HFF-Myc (cell line): ENCODE measurements around the gene ZSWIM5.
"Not testable (repeated sequence)": the region's sequence is repeated elsewhere in the genome, so short reads cannot be mapped to it uniquely, and the experiment has no call there.

Experiments used
- DNase-seq: peaks from one replicate; pipeline ENCODE4 v3.0.0-alpha.2; 2011; ENCODE audit warnings: low read depth; ENCODE audit errors: extremely low read depth
- H3K4me3 ChIP-seq: replicated peaks from 2 replicates; pipeline ENCODE4 v1.5.1; 2011; ENCODE audit warnings: low read depth, mild to moderate bottlenecking, control low read depth, low read length
- CTCF ChIP-seq: IDR thresholded peaks from 2 replicates; pipeline ENCODE4 v1.5.1; 2012; ENCODE audit warnings: mild to moderate bottlenecking, low read depth, low read length, control low read depth; ENCODE audit errors: missing control alignments

The ZSWIM5 gene

GRCh38 chr1:44995467-44996238, 210.8 kb downstream of the ZSWIM5 start:
- TF ChIP-seq CTCF, result no peak

GRCh38 chr1:44994309-44994898, 212.0 kb downstream of the ZSWIM5 start:
- TF ChIP-seq CTCF, result no peak
- H3K4me3 ChIP-seq, result no peak overlapping the region
- DNase-seq, result no peak

More at GRCh38 chr1:44995467-44996238, 210.8 kb downstream of the ZSWIM5 start:
- no peak for DNase-seq
- H3K4me3 ChIP-seq, result no peak overlapping the region

- H3K4me3 ChIP-seq, result no peak overlapping the region
- no peak for TF ChIP-seq CTCF
- no peak for DNase-seq
These were observed 217.8 kb downstream of the ZSWIM5 start for GRCh38 chr1:44988531-44989156.

- no peak for TF ChIP-seq CTCF
- DNase-seq, result no peak
- H3K4me3 ChIP-seq, result peak overlapping the region; percentile 86
These were observed 220.6 kb downstream of the ZSWIM5 start for GRCh38 chr1:44985747-44986359.

- not testable (repeated sequence) for DNase-seq, H3K4me3 ChIP-seq
These were observed 229.0 kb downstream of the ZSWIM5 start for GRCh38 chr1:44977372-44977771.

- no peak overlapping the region for H3K4me3 ChIP-seq
- TF ChIP-seq CTCF, result no peak
- DNase-seq, result no peak
These were observed 230.2 kb downstream of the ZSWIM5 start for GRCh38 chr1:44976252-44976651.

GRCh38 chr1:44973645-44974044, 232.8 kb downstream of the ZSWIM5 start:
- TF ChIP-seq CTCF, result no peak
- no peak for DNase-seq
- no peak overlapping the region for H3K4me3 ChIP-seq
